ENCODE data around the gene SLFN12.
A peak's percentile ranks its signal among the peaks of the same experiment; 100 is the strongest.
"Not testable (repeated sequence)": the region's sequence is repeated elsewhere in the genome, so short reads cannot be mapped to it uniquely, and the experiment has no call there.

SLFN12 gene

DNA sequence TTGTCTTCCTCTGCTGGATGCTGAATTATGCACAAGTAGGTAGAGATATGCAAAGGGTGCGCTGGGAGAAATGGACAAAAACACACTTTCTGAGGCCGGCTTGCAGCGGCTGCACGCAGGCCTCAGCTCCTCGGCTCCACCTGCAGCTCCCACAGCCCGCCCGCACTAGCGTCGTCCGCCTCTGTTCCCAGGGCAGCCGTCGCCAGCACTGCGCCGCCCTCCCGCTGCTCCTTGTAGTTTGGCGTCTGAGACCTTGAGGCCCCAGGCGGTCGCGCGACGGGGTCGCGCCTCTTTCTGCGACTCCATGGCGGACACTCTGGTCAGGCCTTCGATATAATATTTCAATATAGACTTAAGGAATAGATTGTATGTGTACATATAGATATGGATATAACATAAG is 24.8 kb downstream of the SLFN12 start:
- no peak for DNase-seq (ENCODE audit: low spot score)

DNA sequence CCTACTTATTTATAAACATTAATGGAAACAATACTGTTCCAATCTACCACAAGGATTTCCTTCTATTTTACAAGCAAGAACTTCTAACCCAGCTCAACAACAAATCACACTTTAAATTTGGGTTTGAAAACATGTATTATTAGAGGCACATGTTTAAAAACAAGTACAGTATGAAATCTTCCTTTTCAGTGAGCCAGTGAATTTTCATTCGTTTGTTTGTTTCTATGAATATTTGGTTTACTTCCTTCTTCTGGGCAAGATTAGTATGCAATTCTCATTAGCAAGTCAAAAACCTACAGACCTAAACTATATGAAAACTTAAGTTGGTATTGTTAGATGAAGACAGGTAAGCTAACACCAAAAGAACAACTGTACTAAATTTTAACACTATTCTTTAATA is 25.7 kb downstream of the SLFN12 start:
- no peak for DNase-seq (ENCODE audit: low spot score)

DNA sequence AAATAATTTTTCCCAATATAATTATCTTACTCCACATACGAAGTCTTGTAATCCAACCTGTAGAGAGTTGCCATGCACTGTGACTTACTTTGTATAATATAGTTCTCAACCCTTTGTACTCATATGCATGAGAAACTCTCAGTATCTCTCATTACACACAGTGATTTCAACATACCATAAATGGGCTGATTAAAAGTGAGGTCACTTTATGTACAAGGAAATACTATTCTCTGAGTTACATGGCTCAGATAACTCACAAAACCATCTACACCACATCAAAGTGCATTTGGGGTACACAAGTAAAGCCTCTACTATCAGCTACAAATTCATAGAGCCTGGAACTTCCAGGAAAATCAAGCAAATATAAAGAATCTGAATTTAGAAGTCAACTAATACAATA is 27.9 kb downstream of the SLFN12 start:
- peak; percentile 97 for DNase-seq (ENCODE audit: low spot score)

DNA sequence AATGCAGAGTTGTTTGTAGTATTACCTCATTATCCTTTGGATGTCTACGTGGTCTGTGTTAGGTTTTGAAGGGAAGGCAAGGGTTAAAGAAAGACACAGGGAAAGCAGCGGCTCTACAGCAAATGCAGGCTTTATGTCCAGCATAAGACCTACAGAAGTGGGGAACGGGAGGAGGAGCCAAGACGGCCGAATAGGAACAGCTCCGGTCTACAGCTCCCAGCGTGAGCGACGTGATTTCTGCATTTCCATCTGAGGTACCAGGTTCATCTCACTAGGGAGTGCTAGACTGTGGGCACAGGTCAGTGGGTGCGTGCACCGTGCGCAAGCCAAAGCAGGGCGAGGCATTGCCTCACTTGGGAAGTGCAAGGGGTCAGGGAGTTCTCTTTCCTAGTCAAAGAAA is 38.5 kb downstream of the SLFN12 start:
- DNase-seq (ENCODE audit: low spot score), result not testable (repeated sequence)

DNA sequence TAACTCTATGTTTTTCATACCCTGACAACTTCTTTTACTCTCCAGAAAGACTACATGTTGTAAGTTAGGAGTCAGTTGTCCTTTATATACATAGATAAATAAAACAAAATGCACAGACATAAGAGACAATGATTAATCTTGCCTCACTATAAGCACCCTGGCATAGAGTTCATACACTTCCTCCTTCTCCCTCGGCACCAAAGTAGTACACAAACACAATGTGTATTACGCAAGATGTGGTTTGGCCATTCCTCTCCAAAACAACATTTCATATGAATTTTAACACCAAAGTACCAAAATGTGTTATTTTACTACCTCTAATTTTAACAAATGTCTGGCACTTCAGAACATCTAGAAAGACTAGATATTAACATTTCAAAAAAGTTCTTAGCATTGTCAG is 41.6 kb downstream of the SLFN12 start:
- DNase-seq (ENCODE audit: low spot score), result no peak

DNA sequence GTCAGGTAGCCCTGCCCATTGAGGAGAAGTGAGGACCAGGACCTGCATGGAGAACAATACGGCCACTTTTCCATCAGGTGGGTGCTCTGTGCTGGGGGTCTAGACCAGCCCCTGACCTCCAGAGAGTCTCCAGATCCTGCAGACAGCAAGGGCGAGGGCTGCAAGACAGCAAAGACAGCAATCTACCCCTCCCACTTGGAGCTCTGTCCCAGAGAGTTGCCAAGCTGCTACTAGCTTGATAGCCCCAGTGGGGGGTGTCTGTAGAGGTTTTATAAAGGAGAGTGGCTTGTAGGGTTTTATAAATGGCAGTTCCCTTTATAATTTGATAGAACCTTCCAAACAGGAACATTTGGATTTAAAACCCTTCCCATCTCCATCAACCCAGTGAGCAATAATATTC is 42.1 kb downstream of the SLFN12 start:
- no peak for DNase-seq (ENCODE audit: low spot score)

DNA sequence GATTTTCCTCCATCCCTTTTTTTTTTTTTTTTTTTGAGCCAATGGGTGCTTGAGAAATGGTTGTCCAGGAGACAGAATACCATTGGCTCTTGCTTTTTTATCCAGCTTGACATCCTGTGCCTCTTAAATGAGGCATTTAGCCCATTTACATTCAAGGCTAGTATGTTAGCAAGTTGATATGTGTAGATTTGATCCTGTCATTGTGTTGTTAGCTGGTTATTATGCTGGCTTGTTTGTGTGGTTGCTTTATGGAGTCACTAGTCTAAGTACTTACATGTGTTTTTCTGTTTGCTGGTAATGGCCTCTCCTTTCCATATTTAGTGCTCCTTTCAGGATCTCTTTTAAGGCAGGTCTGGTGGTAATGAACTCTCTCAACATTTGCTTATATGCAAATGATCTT is 44.8 kb downstream of the SLFN12 start:
- no peak for DNase-seq (ENCODE audit: low spot score)

DNA sequence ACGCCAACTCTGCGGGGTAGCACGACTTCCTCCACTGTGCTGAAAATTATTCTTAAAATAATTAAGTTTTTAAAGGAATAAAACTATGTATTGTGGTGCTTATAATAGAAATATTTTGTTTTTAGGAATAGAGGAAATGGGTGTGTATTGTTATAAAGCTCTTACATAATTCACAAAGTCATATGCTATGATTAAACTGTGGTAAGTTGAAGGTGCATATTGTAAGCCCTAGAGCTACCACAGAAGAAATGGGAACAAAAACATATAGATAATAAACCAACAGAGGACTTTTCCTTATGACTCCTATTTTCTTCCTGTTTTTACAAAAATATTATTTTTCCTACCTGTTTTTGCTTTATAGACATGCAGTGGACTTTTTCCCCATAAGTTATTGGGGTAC is 54.6 kb downstream of the SLFN12 start:
- no peak for DNase-seq (ENCODE audit: low spot score)

DNA sequence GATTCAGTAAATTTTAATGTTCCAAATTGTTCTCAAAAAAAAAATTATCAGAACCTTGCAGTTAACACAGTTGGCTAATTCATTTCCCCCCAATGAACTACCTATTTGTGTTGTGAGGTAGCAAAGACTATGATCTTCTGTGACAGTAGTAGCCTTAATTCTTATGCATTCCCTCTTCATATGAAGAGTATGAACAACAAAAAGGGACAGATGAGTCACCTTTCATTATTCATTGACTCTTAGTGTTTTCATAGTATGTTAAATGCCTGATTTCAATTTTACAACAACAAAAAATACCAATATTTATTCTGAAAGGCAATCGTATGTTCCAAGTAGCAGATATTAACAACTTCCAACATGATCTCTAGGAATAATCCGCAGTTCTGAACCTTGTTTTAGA is 55.2 kb downstream of the SLFN12 start:
- no peak for DNase-seq (ENCODE audit: low spot score)

DNA sequence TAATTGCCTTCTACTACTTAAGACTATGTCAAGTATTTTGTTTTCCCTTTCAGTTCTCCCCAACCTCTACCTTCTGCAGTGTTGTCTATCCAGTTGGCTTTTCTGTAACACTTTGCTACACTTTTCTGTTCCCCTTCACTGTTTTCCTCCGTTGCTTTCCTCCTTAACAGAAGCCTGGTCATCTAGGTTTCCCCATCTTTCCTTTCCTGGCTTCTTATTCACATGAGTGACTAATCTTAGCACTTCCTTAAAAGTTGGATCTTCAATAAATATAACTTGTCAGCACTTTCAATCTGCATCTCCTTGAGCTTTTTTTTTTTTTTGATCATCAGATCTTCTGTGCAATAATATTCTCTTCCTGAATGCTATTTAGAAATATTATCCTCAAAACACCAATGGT is 56.1 kb downstream of the SLFN12 start:
- no peak for DNase-seq (ENCODE audit: low spot score)

DNA sequence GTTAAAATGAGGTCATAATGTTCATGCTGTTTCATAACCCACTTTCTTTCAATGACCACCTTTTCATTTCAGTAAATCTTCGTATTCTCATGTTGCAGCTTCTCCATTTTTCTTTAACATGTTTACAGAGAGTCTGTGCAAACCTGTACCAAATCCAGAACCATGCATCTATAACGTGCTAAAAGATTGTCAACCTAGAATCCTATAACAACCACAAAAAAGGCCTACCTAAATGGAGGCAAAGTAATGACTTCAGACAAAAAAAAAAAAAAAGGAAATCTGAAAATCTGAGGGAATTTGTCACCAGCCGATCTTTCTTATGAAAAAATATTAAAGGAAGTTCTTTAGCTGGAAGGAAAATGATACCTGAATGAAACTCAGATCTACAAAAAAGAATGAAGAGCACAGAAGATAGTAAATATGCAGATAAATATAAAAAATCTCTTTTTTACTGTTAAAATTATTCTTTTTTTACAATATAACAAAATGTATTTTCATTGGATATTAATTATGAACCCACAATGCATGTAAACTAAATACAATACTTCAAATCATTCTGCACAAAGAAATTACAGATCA is 57.4 kb downstream of the SLFN12 start:
- DNase-seq (ENCODE audit: low spot score), result no peak

DNA sequence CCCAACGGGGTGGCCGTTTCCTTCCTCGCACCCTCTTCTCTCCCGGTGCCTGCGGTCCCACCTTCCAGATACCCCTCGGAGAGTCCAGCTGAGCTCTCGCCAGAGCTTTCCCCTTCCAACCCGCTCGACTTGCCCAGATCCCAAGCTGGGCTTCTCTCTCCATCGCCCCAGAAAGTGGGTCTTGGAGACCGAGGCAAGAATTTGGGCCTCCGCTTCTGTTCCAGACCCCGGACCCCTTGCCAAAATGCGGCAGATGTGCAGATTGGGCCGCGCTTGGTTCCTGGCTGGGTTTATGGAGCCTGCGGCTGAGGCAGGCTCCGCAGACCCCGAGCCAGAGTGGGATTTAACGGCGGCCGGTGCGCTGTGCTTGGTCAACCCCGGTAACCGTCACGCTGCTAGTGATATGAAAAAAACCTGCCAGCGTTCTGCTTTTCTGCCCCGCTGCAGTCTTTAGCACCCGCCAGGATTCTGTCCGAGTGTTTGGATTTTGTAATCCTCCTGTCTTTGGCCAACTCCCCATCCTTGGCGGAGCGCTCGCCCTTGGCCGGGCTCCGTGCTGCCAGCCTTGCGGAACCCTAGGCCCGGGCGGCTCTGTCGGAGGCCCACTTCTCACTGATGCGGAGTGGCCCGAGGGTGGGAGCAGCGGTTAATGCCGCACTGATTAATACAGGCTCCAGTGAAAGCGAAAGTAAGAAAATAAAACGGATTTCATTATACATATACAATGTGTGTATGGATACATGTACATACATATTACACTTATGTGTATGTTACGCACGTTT is 58.1 kb downstream of the SLFN12 start:
- DNase-seq (ENCODE audit: low spot score), result no peak

DNA sequence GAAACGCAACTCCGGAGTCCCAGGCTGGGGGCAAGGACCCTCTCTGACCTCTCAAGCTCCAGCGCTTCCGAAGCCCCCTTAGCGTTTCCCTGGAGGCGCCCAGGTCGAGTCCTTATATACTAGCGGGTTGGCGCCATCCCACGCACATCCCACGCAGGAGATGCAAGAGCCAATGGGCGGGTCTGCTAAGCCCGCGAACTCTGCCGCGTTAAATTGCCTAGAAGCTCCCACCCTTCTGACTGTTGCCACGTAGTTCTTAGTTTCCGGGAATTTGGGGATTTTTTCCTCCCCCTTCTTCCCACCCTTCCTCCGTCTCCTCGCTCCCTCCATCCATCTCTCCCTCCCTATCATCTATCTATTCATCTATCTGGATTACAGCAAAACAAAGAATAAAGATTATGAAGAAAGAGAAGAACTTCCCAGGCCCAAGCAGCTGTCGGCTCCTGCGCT is 58.7 kb downstream of the SLFN12 start, which contains the start of gene SLFN11:
Gene SLFN11 (minus strand): TSS at position 88 of the 450 bp plus-strand sequence. CDS start 9,814 bp downstream, outside the sequence.
- no peak for DNase-seq (ENCODE audit: low spot score)

DNA sequence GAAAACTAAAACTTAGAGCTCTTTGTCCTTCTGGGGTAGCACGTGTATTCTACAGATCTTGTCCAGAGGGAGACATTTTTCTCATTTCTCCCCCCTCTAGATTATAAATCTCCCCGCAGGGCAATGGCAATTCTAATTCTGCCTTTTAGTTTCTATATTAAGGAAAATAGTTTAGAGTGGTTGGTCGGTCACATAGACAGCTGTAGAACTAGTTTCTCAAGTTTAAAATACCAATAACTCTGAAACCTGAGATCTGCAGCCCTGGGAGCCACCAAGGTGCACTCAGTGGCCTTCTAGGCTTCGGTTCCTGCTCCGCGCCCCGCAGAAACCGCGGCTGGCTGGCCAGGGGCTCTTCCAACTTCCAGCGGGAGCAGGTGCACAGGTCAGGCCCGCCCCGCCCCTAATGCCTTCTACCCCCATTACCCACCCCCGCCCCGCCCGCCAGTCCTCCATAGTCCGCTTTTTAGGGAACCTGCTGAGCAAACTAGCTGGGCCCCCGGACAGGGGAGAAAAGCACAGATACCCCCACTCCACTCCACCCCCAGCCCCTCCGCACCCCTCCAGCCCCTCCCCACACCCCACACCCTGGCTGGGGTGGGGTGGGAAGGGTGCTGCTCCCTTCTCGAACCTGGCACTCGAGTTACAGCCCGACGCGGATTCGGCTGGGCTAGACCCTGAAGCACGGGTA is 59.3 kb downstream of the SLFN12 start:
- DNase-seq (ENCODE audit: low spot score), result peak; percentile 17

DNA sequence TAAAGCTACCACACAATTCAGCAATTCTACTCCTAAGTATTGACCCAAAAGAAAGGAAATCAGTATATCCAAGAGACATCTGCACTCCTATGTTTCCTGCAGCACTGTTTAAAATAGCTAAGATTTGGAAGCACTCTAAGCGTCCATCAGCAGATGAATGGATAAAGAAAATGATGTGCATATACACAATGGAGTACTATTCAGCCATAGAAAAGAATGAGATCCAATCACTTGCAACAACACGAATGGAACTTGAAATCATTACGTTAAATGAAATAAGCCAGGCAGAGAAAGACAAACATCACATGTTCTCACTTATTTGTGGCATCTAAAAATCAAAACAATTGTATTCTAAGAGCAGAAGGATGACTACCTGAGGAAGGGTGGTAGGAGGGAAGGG is 60.4 kb downstream of the SLFN12 start:
- DNase-seq (ENCODE audit: low spot score), result no peak

DNA sequence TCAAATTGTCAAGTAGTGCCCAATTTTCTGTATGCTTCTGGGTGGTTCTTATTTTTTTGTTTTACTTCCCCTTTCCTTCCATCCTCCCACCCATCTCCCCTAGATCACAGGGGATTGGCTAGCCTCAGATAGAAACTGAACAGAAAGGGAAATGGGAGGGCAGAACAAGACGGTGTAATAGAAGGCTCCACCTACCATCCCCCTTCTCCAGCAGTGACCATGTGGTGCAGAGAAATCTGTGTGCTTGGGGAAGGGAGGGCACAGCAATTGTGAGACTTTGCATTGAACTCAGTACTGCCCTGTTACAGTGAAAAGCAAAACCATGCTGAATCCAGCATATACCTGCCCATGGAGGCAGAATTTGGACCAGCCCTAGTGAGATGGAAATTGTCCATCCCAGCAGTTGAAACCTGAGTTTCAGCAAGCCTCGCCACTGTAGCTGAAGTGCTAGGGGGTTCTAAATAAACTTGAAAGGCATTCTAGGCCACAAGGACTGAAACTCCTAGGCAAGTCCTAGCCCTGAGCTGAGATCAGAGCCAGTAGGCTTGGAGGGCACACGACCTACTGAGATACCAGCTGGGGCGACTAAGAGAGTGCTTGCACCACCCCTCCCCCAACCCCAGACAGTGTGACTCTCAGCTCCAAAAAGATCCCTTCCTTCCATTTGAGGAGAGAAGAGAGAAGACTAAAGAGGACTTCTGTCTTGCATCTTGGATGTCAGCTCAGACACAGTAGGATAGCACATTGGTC is 64.0 kb downstream of the SLFN12 start:
- no peak for DNase-seq (ENCODE audit: low spot score)

DNA sequence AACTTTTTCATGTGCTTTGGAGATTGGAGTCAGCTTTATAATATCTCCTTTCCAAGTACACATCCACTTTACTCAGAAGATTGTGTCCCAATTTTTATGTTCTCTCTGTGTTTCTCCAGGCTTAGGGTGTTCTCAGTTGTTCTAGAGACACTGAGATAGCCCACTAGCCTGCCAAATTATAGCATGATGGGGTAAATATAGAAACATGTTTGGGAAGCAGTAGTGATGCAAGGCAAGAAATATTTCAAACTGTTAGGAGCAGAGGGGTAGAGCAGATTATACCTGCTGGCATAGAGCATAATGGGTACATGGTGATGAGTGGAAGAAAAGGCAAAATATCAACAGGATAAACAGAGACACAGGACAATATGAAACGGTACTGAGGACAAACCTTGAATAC is 71.3 kb downstream of the SLFN12 start:
- no peak for DNase-seq (ENCODE audit: low spot score)
